Esophagus mucosa (tissue), 1 donor: Measurements from ENCODE around the gene HNF1A. TPM values are rescaled to one million over a fixed set of nuclear protein-coding genes. Genes with fewer than 3 reads are reported as not detected.

Source experiments
- total RNA-seq: library from RNA; stranded (reverse); gene quantifications from one replicate; pipeline ENCODE4 v1.2.4, GENCODE V29; 2023
- donor health status: DM: yes; HTN: yes; CAD: no.

The HNF1A gene
- total RNA-seq, 1 donor from 2014 or later = not detected

Other genes with a start within 250 kb of the HNF1A start
- 85.8 TPM for gene SPPL3, start 74.2 kb upstream of the HNF1A start, total RNA-seq
- gene C12orf43, start 37.9 kb downstream of the HNF1A start, total RNA-seq = 7.9 TPM
- 5.9 TPM for gene OASL, start 60.7 kb downstream of the HNF1A start, total RNA-seq
- 4.1 TPM for gene P2RX7, start 154.3 kb downstream of the HNF1A start, total RNA-seq
- 5.0 TPM for gene P2RX4, start 231.6 kb downstream of the HNF1A start, total RNA-seq